OCI-M2 (cell line): ENCODE data around the gene SLC4A3.

Experiments
- DNase-seq: peaks from one replicate; lab custom pipeline; 2025; ENCODE audit not compliant: unreplicated experiment; lab: John Stamatoyannopoulos, UW

The SLC4A3 gene

DNA sequence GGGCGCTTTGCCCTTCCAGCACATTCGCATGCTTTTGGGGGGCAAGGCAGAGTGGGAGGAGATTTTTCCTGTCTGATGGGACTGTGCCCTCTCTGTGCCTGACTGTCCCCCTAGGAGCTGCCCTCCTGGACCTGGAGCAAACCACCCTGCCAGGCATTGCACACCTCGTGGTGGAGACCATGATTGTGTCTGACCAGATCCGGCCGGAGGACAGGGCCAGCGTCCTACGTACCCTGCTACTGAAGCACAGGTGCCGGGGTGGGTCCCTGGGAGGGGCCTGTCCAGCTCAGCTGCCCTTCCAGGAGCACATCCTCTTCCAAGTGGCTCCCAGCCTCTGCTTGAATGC, 5.3 kb downstream of the SLC4A3 start:
- no peak for DNase-seq

DNA sequence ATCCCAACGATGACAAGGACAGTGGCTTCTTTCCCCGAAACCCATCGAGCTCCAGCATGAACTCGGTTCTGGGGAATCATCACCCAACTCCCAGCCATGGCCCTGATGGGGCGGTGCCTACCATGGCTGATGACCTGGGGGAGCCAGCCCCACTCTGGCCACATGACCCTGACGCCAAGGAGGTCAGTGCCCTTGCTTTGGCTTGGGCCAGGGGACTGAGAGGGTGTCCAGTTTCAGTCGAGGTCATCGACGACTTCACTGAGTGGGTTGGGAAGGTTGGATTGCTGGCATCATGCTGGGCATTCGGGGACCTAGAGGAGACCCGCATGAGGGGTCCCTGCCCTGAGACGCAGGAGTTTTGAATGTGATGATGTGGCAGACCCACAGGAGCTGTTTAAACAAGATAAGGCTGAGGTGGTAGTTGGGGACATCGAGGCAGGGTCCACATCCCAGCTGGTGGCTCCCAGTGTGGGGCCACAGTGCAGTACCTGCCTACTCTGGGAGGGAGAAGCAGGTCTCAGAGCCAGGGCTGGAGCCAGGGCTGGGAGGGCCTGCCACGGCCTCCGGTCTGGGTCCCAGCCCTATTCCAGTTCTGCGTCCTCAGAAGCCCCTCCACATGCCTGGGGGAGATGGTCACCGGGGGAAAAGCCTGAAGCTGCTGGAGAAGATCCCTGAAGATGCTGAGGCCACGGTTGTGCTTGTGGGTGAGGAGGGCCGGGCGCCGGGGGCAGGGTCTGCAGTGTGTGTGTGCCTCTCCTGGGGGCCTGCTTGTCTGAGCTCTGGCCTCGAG, 6.0 kb downstream of the SLC4A3 start:
- no peak for DNase-seq

GRCh38 chr2:219634171-219634940, 6.9 kb downstream of the SLC4A3 start:
- DNase-seq: no peak

DNA sequence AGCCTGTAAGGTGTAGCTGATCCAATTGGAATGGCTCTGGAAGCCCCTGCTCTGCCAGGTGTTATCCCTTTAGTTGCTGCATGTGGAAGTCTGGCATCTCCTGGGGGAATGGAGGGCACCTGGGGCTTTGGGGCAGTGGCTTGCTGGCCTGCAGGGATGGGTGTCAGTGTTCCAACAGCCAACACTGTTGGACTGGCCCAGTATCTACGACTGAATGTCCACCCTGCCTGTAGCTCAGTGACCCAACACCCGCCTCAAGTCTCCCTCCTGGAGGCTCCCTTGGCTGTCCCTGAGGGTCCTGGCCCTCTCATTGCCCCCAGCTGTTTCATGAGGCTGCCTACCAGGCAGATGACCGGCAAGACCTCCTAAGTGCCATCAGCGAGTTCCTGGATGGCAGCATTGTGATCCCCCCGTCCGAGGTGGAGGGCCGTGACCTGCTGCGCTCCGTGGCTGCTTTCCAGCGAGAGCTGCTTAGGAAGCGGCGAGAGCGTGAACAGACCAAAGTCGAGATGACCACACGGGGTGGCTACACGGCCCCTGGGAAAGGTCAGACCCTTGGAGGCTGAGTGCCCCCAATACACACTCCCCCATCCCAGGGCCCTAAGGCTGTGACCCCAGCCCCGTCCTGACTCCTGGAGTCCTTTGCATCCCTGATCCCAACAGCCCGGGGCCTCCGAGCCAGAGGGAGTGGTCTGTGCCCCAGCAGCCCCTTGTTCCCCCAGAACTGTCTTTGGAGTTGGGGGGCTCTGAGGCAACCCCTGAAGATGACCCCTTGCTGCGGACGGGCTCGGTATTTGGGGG, 7.7 kb downstream of the SLC4A3 start:
- DNase-seq: no peak

GRCh38 chr2:219636144-219636915, 8.9 kb downstream of the SLC4A3 start:
- DNase-seq: no peak

- DNase-seq: no peak
Observed at GRCh38 chr2:219636941-219637841, 9.8 kb downstream of the SLC4A3 start.

DNA sequence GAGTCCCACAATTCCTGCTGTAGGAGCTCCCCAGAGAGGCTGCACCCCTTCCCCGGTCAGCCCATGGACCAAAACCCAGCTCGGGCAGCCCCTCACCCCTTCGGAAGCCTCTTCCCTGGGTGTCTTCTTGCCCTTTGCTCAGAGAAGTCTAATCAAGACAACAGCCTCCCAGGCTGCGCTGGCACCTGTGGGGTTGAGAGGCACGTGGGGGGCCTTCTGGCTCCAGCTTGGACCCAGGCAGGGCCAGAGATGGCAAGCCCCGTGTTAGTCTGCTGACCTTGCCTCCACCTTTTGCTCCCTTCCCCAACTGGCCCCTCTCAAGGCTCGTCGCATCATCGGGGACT, 10.4 kb downstream of the SLC4A3 start:
- DNase-seq: no peak

GRCh38 chr2:219638217-219638947, 11.0 kb downstream of the SLC4A3 start:
- no peak for DNase-seq

DNA sequence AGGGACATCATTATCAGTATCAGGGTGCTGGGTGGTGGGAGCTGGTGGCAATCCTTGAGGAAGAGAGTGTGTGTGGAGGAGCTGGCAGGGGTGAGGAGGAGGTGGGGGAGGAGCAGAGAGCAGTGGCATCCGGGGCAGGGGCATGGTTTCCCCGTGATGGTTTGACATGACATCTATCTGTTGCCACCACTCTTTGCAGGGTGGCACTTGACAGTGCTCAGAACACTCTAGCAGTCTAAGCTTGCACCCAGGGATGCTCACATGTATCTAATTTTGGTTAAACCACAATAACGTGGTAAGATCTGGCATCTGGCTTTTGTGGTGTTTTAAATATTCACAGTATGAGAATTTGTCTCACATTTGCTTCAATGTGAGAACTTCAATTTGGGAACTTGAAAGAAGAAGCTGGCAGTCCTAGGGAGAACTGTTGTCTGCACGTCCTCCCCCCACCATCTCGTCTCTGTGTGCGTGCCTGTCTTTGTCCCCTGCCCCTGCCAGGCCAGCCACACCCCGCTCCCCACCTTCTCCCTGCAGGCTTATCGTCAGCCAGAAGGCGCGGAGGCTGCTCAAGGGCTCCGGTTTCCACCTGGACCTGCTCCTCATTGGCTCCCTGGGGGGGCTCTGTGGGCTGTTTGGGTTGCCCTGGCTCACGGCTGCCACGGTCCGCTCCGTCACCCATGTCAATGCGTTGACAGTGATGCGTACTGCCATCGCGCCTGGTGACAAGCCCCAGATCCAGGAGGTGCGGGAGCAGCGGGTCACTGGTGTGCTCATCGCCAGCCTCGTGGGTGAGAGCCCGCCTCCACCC, 11.7 kb downstream of the SLC4A3 start:
- no peak for DNase-seq

- DNase-seq: no peak
Observed at GRCh38 chr2:219641390-219642068, 14.1 kb downstream of the SLC4A3 start.

GRCh38 chr2:219642069-219642454, 14.6 kb downstream of the SLC4A3 start:
- DNase-seq: peak; percentile 41

DNA sequence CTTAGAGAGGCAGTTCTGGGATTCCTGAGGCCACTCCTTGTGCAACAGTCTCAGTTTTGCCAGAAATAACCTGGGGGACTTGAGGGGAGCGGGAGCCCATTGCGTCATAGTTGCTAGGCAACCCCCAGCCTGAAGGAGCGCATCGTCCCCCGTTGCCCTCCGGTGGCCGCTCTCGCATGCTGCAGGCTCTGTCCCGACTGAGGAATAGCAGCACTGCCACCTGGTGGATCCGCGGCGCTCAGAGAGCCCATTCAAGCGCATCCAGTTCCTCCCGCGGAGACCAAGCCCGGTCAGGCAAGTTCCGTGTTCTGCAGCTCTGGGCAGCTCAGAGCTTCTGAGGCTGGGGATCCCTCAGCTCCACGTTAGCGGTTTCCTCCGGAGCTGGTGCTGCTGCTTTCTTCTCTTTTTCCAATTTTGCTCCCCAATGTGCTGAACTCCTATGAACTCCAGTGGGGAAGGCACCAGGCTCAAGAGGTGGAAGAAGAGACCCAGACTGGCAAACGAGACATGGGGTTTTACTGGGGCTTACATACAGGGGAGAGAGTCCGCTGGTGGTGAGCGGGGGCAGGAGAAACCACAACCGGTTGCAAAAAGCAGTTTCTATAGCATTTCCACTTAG, 15.1 kb downstream of the SLC4A3 start:
- peak; percentile 73 for DNase-seq

GRCh38 chr2:219643084-219643473, 15.6 kb downstream of the SLC4A3 start:
- DNase-seq: no peak

GRCh38 chr2:219643788-219644398, 16.5 kb downstream of the SLC4A3 start:
- DNase-seq: no peak

DNA sequence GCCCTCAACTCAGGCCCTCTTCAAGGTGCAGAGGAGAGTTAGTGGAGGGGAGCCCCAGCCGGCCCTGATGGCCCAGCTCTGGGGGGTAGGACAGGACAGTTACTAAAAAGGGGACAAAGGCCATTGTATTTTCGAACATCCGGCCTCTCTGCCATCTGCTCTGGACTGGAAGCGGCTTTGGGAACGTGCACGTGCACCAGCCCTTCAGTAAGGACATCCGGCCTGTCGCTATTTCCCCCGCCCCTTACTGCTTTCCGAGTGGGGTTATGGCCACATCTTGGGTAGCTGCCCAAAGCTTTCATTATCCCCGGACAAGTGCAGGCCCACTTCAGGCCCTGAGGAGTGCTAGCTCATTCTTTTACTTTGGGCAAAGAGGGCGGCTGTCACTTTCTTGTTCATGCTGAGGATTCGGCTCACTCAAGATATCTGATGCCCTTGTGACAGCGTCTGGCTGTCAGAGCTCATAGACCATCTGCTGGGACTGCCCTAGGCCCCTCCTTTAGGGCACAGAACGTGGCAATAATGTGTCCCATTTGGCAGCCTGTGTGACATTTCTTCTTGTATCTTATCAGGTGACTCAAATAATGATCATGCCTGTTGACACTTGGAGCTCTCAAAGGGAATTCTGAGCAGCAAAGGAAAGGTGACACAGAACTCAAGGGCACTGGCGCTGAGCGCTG, 17.5 kb downstream of the SLC4A3 start:
- DNase-seq: no peak

DNA sequence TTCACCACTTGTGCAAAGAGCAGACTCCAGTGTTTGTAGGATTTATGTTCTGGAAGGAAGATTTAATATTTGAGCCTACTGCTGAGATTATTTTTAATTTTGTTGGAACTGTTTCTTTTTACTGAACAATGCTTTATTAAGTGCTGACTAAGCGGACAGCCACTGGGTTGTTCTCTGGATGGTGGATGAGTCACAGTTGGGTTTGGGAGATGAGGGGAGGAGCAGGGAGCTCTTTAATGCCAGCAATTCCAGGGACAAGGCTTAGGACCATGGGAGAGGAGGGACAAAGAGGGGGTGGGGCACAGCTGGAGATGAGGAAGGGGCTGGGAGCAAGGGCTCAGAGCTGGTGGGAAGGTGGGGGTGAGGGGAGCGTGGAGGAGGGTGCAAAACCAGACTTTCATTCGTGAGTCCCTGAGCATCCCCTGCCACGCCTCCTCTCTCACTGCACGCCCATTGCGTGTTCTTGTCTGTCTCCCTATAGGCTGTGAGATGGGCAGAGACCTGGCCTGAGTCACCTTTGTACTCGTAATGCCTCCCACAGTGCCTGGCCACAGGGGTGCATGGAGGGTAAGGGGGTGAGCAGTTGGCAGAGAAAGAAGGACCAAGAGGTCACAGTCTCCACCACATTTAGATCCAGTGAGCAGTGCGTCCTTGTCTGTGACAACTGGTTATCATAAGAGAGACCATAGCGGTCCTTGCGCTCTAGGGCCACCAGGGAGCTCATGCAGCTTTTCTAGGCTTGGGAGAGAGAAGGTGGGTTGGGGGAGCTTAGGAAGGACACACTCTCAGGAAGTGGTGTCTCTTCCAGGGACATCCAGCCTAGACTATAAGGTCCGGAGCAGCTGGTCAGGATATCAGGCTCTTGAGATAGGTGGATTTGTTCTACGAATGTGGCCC, 18.4 kb downstream of the SLC4A3 start:
- DNase-seq: no peak
